Cardiac muscle cell (in vitro differentiated cells and primary cell): ENCODE results near the gene MAEA. TPM values are rescaled to one million over a fixed set of nuclear protein-coding genes. Genes with fewer than 3 reads are reported as not detected.

ENCODE experiments used
- DNase-seq, 2 donors: peaks; one replicate each; pipeline versions ENCODE4 v3.0.0 to v3.0.0-alpha.2; 2010 to 2017; ENCODE audit warnings: low read depth in 1 of 2, low spot score in 1 of 2
- H3K27ac ChIP-seq: fragments of 200-600 bp; sonication (generic); 2 replicates; pipeline ENCODE4 v1.5.1; 2016
- H3K27me3 ChIP-seq: fragments of 200-600 bp; sonication (generic); 2 replicates; pipeline ENCODE4 v1.6.0; 2016; ENCODE audit warnings: control low read depth
- H3K36me3 ChIP-seq: fragments of 200-600 bp; sonication (generic); 2 replicates; pipeline ENCODE4 v1.5.1; 2016; ENCODE audit warnings: control low read depth
- H3K4me1 ChIP-seq: fragments of 200-600 bp; sonication (generic); 2 replicates; pipeline ENCODE4 v1.8.1; 2017; ENCODE audit warnings: low read depth, mild to moderate bottlenecking, mixed run types
- H3K4me3 ChIP-seq: fragments of 200-600 bp; sonication (generic); 2 replicates; pipeline ENCODE4 v1.5.1; 2016; ENCODE audit warnings: mild to moderate bottlenecking
- H3K9me3 ChIP-seq: fragments of 200-600 bp; sonication (generic); 2 replicates; pipeline ENCODE4 v1.5.1; 2017; ENCODE audit warnings: low read depth, mild to moderate bottlenecking, control low read depth
- CTCF ChIP-seq: IDR thresholded peaks from 2 replicates; pipeline ENCODE4 v1.5.1; 2012; ENCODE audit warnings: low read depth, mild to moderate bottlenecking, low read length
- polyA plus RNA-seq: library from polyadenylated mRNA; unstranded; fragments of >200 nt; fragmentation: Nextera tagmentation; extraction: Ambion mirVana; gene quantifications from 2 replicates; pipeline ENCODE4 v1.2.1, GENCODE V29; 2016
- total RNA-seq: library from RNA; depleted of rRNA; stranded (reverse); fragments of >200 nt; gene quantifications from 2 replicates; pipeline ENCODE4 v1.2.3, GENCODE V29; 2016

Gene MAEA
- total and polyA plus RNA-seq, 2 experiments from 2014 or later, result 76.8 to 85.0 TPM

- no peaks in the 10 kb centered on the region for H3K27me3 ChIP-seq
- H3K4me3 ChIP-seq, result no peak overlapping the region
- no peaks in the 10 kb centered on the region for H3K9me3 ChIP-seq
- TF ChIP-seq CTCF, result no peak
- no peaks in the 10 kb centered on the region for H3K36me3 ChIP-seq
- DNase-seq, result no peak
- peaks cover 9% of the 10 kb centered on the region for H3K4me1 ChIP-seq
- H3K27ac ChIP-seq, result peak overlapping the region; percentile 30
Observed at GRCh38 chr4:1294424-1294823, 4.7 kb downstream of the MAEA start.

- no peak for DNase-seq
- no peak overlapping the region for H3K4me3 ChIP-seq
- TF ChIP-seq CTCF, result no peak
Observed at GRCh38 chr4:1294891-1295290, 5.2 kb downstream of the MAEA start.

GRCh38 chr4:1295405-1296055, 5.8 kb downstream of the MAEA start:
- no peak for TF ChIP-seq CTCF
- H3K4me1 ChIP-seq, result peaks cover 9% of the 10 kb centered on the region
- DNase-seq, result no peak

More at GRCh38 chr4:1294891-1295290, 5.2 kb downstream of the MAEA start:
- Histone ChIP-seq H3K36me3 (no peaks in the 10 kb centered on the region), H3K9me3 (no peaks in the 10 kb centered on the region), H3K27me3 (no peaks in the 10 kb centered on the region), H3K4me1 (peaks cover 9% of the 10 kb centered on the region), H3K27ac (no peak overlapping the region)

DNA sequence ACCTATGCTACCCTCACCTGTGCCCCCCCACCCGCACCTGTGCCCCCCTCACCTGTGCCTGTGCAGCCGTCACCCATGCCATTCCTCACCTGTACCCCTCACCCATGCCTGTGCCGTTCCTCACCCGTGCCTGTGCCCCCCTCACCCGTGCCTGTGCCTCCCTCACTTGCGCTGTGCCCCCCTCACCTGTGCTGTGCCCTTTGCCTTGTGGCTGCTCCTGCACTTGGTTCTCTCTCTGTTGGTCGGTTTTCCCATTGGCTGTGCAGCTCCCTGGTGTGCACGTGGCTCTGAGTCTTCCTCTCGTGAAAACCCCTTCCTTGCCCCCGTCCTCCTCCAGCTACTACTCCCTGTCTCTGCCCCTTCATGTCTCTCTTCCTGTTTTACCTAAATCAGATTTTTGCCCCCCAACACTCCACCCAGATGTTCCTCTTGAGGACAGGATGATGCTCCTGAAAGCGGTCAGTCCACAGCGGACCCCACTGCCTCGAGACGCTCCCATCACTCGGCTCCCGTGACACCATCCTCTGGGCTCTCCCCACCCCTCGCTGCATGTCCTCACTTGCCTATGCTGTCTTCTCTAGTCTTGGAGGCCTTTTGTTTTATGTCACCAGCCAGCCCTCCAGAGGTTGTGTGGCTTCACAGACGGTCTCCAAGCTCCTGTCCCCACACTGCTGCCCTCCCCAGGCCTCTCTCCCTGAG, 6.8 kb downstream of the MAEA start:
- Histone ChIP-seq H3K27ac (no peak overlapping the region), H3K36me3 (no peaks in the 10 kb centered on the region), H3K4me3 (no peak overlapping the region), H3K27me3 (no peaks in the 10 kb centered on the region), H3K9me3 (no peaks in the 10 kb centered on the region), H3K4me1 (peaks cover 4% of the 10 kb centered on the region)
- TF ChIP-seq CTCF, result no peak
- no peak for DNase-seq

More at GRCh38 chr4:1295405-1296055, 5.8 kb downstream of the MAEA start:
- no peak overlapping the region for H3K4me3 ChIP-seq
- H3K36me3 ChIP-seq, result no peaks in the 10 kb centered on the region
- no peak overlapping the region for H3K27ac ChIP-seq
- no peaks in the 10 kb centered on the region for H3K9me3 ChIP-seq
- no peaks in the 10 kb centered on the region for H3K27me3 ChIP-seq

GRCh38 chr4:1297023-1297395, 7.3 kb downstream of the MAEA start:
- Histone ChIP-seq H3K9me3 (no peaks in the 10 kb centered on the region), H3K4me1 (no peaks in the 10 kb centered on the region), H3K36me3 (no peaks in the 10 kb centered on the region), H3K27me3 (no peaks in the 10 kb centered on the region), H3K27ac (no peak overlapping the region), H3K4me3 (no peak overlapping the region)
- DNase-seq, result no peak
- no peak for TF ChIP-seq CTCF
